Liver (tissue), 3 donors: ENCODE results near the gene RTN4IP1.

Experiments
- ATF3 ChIP-seq: IDR thresholded peaks from 2 replicates; pipeline ENCODE4 v1.6.1; 2016; ENCODE audit warnings: antibody characterized with exemption
- EGR1 ChIP-seq, 2 donors: IDR thresholded peaks; 2 replicates each; pipeline ENCODE4 v1.6.1; 2016 to 2018; ENCODE audit warnings: antibody characterized with exemption in 2 of 2, low read depth in 2 of 2
- FOXA1 ChIP-seq: IDR thresholded peaks from 2 replicates; pipeline ENCODE4 v1.6.1; 2016; ENCODE audit warnings: antibody characterized with exemption
- HNF4A ChIP-seq, 2 donors: conservative IDR thresholded peaks; 2 replicates each; pipeline ENCODE4 v1.6.1; 2016; ENCODE audit warnings: antibody characterized with exemption in 2 of 2, mild to moderate bottlenecking in 2 of 2
- JUND ChIP-seq, 2 donors: IDR thresholded peaks; 2 replicates each; pipeline ENCODE4 v1.6.1; 2016; ENCODE audit warnings: antibody characterized with exemption in 2 of 2
- MAX ChIP-seq: IDR thresholded peaks from 2 replicates; pipeline ENCODE4 v1.6.1; 2016; ENCODE audit warnings: antibody characterized with exemption
- NR2F2 ChIP-seq: IDR thresholded peaks from 2 replicates; pipeline ENCODE4 v1.6.1; 2016; ENCODE audit warnings: antibody characterized with exemption
- RAD21 ChIP-seq, 2 donors: IDR thresholded peaks; 2 replicates each; pipeline ENCODE4 v1.6.1; 2016; ENCODE audit warnings: antibody characterized with exemption in 2 of 2, mild to moderate bottlenecking in 2 of 2
- REST ChIP-seq: IDR thresholded peaks from 2 replicates; pipeline ENCODE4 v1.6.1; 2016; ENCODE audit warnings: antibody characterized with exemption, mild to moderate bottlenecking
- SP1 ChIP-seq: IDR thresholded peaks from 2 replicates; pipeline ENCODE4 v1.6.1; 2018; ENCODE audit warnings: antibody characterized with exemption, mild to moderate bottlenecking
- TAF1 ChIP-seq: conservative IDR thresholded peaks from 2 replicates; pipeline ENCODE4 v1.6.1; 2016; ENCODE audit warnings: antibody characterized with exemption, mild to moderate bottlenecking
- YY1 ChIP-seq: IDR thresholded peaks from 2 replicates; pipeline ENCODE4 v1.6.1; 2016; ENCODE audit warnings: antibody characterized with exemption, mild to moderate bottlenecking
- TF ChIP-seq, protein P1 (sequence below): fragments of 150-350 bp; IDR thresholded peaks from 2 replicates; pipeline ENCODE4 v1.5.1; 2017; ENCODE audit warnings: improper control_type of control experiment, low read depth, low read length; ENCODE audit not compliant: missing input control
- donor health status: healthy.
- donor health status: healthy.

GRCh38 chr6:106534564-106534982 is 94.7 kb downstream of the RTN4IP1 start:
- TF ChIP-seq, protein P1, sequence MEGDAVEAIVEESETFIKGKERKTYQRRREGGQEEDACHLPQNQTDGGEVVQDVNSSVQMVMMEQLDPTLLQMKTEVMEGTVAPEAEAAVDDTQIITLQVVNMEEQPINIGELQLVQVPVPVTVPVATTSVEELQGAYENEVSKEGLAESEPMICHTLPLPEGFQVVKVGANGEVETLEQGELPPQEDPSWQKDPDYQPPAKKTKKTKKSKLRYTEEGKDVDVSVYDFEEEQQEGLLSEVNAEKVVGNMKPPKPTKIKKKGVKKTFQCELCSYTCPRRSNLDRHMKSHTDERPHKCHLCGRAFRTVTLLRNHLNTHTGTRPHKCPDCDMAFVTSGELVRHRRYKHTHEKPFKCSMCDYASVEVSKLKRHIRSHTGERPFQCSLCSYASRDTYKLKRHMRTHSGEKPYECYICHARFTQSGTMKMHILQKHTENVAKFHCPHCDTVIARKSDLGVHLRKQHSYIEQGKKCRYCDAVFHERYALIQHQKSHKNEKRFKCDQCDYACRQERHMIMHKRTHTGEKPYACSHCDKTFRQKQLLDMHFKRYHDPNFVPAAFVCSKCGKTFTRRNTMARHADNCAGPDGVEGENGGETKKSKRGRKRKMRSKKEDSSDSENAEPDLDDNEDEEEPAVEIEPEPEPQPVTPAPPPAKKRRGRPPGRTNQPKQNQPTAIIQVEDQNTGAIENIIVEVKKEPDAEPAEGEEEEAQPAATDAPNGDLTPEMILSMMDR: no peak
- no peak for TF ChIP-seq JUND (IDR thresholded peaks at IDR 0.05)
- TF ChIP-seq ATF3: no peak
- TF ChIP-seq NR2F2: no peak
- no peak for TF ChIP-seq SP1
- no peak for TF ChIP-seq MAX
- no peak for TF ChIP-seq TAF1
- TF ChIP-seq REST: no peak
- TF ChIP-seq FOXA1: no peak
- no peak for TF ChIP-seq EGR1 (IDR thresholded peaks at IDR 0.05; ENCODE audit: low read depth in 2 of 2)
- TF ChIP-seq YY1: no peak
- TF ChIP-seq RAD21 (IDR thresholded peaks at IDR 0.05): no peak
- TF ChIP-seq HNF4A (conservative IDR thresholded peaks at IDR 0.05): no peak
